IPS-20b (cell line): ENCODE results near the gene R3HDM4.

Experiments
- H3K27ac ChIP-seq: one replicate; pipeline ENCODE4 v1.5.1; 2013; ENCODE audit warnings: low read length
- H3K27me3 ChIP-seq: 2 replicates; pipeline ENCODE4 v1.6.1; 2013; ENCODE audit warnings: mild to moderate bottlenecking, low read length, inconsistent platforms; ENCODE audit not compliant: insufficient read depth
- H3K36me3 ChIP-seq: 2 replicates; pipeline ENCODE4 v1.6.1; 2013; ENCODE audit warnings: low read depth, mild to moderate bottlenecking, inconsistent platforms, low read length, moderate library complexity; ENCODE audit not compliant: insufficient read depth
- H3K4me1 ChIP-seq: 2 replicates; pipeline ENCODE4 v1.6.1; 2013; ENCODE audit warnings: mild to moderate bottlenecking, control low read depth, inconsistent platforms, low read length, moderate library complexity; ENCODE audit not compliant: insufficient read depth
- H3K4me3 ChIP-seq: 2 replicates; pipeline ENCODE4 v1.5.1; 2013; ENCODE audit warnings: mild to moderate bottlenecking, low read length, inconsistent platforms
- H3K9ac ChIP-seq: 2 replicates; pipeline ENCODE4 v1.6.1; 2013; ENCODE audit warnings: low read depth, mild to moderate bottlenecking, inconsistent platforms, low read length, moderate library complexity
- H3K9me3 ChIP-seq: 2 replicates; pipeline ENCODE4 v1.6.1; 2013; ENCODE audit warnings: mild to moderate bottlenecking, low read depth, low read length, inconsistent platforms; ENCODE audit not compliant: insufficient read depth

R3HDM4 gene

DNA sequence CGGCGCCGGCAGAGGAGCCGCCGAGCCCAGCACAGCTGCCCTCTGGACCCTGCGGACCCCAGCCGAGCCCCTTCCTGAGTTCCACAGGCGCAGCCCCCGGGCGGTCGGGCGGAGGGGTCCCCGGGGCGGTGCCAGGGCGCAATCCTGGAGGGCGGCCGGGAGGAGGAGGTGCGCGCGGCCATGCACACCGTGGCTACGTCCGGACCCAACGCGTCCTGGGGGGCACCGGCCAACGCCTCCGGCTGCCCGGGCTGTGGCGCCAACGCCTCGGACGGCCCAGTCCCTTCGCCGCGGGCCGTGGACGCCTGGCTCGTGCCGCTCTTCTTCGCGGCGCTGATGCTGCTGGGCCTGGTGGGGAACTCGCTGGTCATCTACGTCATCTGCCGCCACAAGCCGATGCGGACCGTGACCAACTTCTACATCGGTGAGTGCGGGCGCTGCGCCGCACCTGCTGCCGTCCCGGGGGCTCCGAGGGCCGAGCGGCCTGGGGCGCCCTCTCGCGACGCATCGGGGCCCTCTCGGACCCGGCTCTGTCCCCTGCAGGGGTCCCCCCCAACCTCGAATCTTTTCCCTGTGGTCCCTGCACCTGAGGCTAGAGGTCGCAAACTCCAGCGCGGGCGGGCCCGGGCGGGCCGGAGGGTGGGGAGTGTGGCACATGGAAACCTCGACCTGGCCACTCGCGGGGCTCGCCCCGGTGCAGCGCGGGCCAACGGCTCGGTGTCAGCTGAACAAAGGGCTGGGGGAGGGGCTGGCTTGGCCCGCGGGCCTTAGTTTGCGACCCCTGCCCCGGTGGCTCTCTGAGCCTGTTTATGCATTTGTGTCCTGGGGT is 4.5 kb upstream of the R3HDM4 start, which contains the start of gene KISS1R:
Gene KISS1R, plus strand, starts transcription at position 11 of the 829 bp plus-strand sequence. Its CDS starts 170 bp downstream, at position 181.
- H3K9ac ChIP-seq: no peak within 1 kb of the TSS
- H3K9me3 ChIP-seq: no peaks in the 10 kb centered on the region
- H3K4me1 ChIP-seq: no peaks in the 10 kb centered on the region
- peak within 1 kb of the TSS; percentile 69 for H3K4me3 ChIP-seq
- H3K36me3 ChIP-seq: no peaks in the 10 kb centered on the region
- peaks cover 79% of the 10 kb centered on the region for H3K27me3 ChIP-seq
- H3K27ac ChIP-seq: no peak within 1 kb of the TSS

GRCh38 chr19:916645-917322 is 3.8 kb upstream of the R3HDM4 start:
- Histone ChIP-seq H3K4me1 (no peaks in the 10 kb centered on the region), H3K27me3 (peaks cover 71% of the 10 kb centered on the region), H3K4me3 (peak overlapping the region; percentile 69), H3K9me3 (no peaks in the 10 kb centered on the region), H3K27ac (no peak overlapping the region), H3K9ac (no peak overlapping the region), H3K36me3 (no peaks in the 10 kb centered on the region)

DNA sequence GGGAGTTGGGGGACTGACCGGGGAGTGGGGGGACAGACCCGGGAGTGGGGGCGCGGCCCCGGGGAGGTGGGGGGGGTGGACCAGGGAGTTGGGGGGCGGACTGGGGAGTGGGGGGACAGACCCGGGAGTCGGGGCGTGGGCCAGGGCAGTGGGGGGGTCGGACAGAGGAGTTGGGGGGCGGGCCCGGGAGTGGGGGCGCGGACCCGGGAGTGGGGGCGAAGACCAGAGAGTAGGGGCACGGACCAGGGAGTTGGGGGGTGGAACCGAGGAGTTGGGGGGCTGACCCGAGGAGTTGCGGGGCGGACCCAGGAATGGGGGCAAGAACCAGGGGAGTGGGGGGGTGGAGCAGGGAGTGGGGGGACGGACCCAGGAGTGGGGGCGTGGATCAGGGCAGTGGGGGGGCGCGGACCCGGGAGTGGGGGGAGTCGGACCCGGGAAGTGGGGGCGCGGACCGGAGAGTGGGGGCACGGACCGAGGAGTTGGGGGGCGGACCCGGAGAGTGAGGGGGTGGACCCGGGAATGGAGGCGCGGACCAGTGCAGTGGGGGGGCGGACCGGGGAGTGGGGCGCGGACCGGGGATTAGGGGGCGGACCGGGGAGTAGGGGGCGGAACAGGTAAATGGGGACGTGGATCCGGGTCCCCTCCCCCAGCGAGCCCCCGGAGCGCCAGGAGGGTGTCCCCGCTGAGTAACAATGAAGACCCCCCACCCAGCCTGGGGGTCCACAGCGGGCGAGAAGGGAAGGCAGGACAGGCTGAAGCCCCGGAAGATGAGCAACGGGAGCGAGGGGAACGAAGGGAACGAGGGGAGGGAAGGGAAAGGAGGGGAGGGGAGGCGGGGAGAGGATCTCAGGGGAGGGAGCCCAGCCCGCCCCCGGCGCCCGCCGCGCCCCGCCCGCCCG is 589 bp downstream of the R3HDM4 start:
- H3K27me3 ChIP-seq: peaks cover 30% of the 10 kb centered on the region
- no peak overlapping the region for H3K27ac ChIP-seq
- H3K4me3 ChIP-seq: peak overlapping the region; percentile 78; the same call in 1 of the 2 replicates
- no peak overlapping the region for H3K9ac ChIP-seq
- no peaks in the 10 kb centered on the region for H3K36me3 ChIP-seq
- H3K9me3 ChIP-seq: no peaks in the 10 kb centered on the region
- H3K4me1 ChIP-seq: no peaks in the 10 kb centered on the region

DNA sequence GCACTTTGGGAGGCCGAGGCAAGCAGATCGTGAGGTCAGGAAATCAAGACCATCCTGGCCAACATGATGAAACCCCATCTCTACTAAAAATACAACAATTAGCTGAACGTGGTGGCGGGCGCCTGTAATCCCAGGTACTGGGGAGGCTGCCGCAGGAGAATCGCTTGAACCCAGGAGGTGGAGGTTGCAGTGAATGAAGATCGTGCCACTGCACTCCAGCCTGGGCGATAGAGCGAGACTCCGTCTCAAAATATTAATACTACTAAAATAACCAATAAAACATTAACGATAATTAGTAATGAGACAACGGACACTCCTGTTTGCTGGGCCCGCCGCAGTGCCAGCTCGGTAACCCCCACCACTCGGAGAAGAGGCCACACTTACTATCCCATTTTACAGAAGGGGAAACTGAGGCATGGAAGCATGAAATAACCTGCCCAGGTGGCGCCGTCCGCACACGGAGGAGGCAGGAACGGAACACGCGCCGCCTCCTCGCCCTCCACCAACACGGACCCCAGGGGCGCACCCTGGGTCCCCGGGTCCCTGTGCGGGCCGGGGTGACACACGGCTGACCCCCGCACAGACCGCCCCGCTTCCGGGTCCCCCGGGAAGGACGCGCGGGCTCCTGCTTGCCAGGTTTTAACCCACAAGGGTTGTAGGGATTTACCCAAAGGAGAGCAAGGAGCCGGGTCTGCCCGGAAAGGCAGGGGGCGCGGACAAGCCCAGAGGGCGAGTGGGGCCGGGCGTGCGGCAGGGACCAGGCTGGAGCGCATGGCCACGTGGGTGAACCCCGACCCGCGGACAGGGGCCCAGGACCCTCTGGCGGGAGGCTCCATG is 1.6 kb downstream of the R3HDM4 start:
- H3K27ac ChIP-seq: no peak overlapping the region
- H3K4me3 ChIP-seq: peak overlapping the region; percentile 11; the same call in 1 of the 2 replicates
- H3K9me3 ChIP-seq: no peaks in the 10 kb centered on the region
- H3K4me1 ChIP-seq: no peaks in the 10 kb centered on the region
- peaks cover 20% of the 10 kb centered on the region; the same call in 1 of the 2 replicates for H3K27me3 ChIP-seq
- H3K36me3 ChIP-seq: no peaks in the 10 kb centered on the region
- H3K9ac ChIP-seq: no peak overlapping the region

- Histone ChIP-seq H3K9me3 (no peaks in the 10 kb centered on the region), H3K4me1 (no peaks in the 10 kb centered on the region), H3K4me3 (no peak overlapping the region), H3K9ac (no peak overlapping the region), H3K27ac (no peak overlapping the region), H3K27me3 (no peaks in the 10 kb centered on the region), H3K36me3 (no peaks in the 10 kb centered on the region)
Measured at GRCh38 chr19:907183-907853, 5.7 kb downstream of the R3HDM4 start.

GRCh38 chr19:906480-906879 is 6.5 kb downstream of the R3HDM4 start:
- no peak overlapping the region for H3K9ac ChIP-seq
- no peaks in the 10 kb centered on the region for H3K9me3 ChIP-seq
- no peak overlapping the region for H3K4me3 ChIP-seq
- no peaks in the 10 kb centered on the region for H3K27me3 ChIP-seq
- H3K4me1 ChIP-seq: no peaks in the 10 kb centered on the region
- no peak overlapping the region for H3K27ac ChIP-seq
- no peaks in the 10 kb centered on the region for H3K36me3 ChIP-seq

DNA sequence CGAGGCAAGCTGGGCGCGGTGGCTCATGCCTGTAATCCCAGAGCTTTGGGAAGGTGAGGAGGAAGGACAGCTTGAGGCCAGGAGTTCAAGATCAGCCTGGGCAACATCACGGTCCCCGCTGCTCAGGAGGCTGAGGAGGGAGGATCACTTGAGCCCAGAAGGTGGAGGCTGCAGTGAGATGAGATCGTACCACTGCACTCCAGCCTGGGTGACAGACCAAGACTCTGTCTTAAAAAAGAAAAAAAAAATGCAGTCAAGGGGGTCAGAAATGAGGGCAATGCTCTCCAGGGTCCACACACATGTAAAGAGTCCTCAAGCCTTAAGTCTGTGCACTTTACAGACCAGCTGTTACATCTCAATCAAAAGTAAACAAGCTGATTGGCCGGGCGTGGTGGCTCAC is 8.5 kb downstream of the R3HDM4 start:
- no peak overlapping the region for H3K9ac ChIP-seq
- H3K27ac ChIP-seq: no peak overlapping the region
- no peaks in the 10 kb centered on the region for H3K27me3 ChIP-seq
- no peaks in the 10 kb centered on the region for H3K4me1 ChIP-seq
- no peaks in the 10 kb centered on the region for H3K9me3 ChIP-seq
- H3K4me3 ChIP-seq: no peak overlapping the region
- no peaks in the 10 kb centered on the region for H3K36me3 ChIP-seq

DNA sequence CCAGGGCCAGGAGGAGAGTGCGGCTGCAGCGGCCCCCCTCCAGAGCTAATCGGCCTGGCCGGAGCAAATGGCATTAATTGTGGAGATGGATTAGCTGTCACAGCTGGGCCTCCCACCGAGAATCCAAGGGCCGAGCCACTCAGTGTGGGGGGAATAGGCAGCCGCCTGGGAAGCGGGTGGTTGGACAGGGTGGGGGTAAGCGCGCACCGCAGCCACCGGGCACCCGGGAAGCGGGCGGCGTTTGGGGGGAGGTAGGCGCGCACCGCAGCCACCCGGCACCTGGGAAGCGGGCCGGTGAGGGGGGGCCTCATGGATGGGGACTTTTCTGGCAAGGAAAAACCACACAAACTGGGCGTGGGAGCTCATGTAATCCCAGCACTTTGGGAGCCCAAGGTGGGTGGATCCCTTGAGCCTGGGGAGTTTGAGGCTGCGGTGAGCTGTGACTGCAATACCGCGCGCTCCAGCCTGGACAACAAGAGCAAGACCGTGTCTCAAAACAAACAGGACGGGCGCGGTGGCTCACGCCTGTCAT is 9.7 kb downstream of the R3HDM4 start:
- no peak overlapping the region for H3K27ac ChIP-seq
- H3K9me3 ChIP-seq: no peaks in the 10 kb centered on the region
- H3K4me1 ChIP-seq: no peaks in the 10 kb centered on the region
- H3K9ac ChIP-seq: no peak overlapping the region
- no peaks in the 10 kb centered on the region for H3K27me3 ChIP-seq
- H3K4me3 ChIP-seq: no peak overlapping the region
- H3K36me3 ChIP-seq: 0 out of 2 replicates have a peak, but pooled peaks cover 11% of the 10 kb centered on the region

DNA sequence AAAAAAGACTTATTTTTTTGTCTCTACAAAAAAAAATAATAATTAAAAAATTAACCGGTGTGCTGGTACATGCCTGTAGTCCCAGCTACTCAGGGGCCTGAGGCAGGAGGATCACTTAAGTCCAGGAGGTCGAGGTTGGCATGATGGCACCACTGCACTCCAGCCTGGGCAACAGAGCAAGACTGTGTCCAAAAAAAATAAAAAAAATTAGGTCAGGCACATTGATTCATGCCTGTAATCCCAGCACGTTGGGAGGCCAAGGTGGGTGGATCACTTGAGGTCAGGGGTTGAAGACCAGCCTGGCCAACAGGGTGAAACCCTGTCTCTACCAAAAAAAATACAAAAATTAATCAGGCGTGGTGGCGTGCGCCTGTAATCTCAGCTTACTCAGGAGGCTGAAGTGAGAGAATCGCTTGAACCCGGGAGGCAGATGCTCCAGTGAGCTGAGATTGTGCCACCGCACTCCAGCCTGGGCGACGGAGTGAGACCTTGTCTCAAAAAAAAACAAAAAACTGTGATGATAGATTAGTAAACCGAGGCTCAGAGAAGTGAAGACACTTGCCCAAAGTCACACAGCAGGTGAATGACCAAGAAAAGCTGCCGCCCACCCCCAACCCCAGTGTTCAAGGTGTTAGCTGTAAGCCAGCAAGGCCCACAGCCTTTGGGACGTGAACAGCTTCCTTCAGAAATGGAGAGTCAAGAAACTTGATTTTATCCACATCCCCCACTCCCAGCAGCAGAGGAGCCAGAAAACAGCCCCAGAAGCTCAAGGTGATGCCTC is 10.4 kb downstream of the R3HDM4 start:
- Histone ChIP-seq H3K27ac (no peak overlapping the region), H3K4me3 (no peak overlapping the region), H3K9me3 (no peaks in the 10 kb centered on the region), H3K9ac (no peak overlapping the region), H3K27me3 (no peaks in the 10 kb centered on the region), H3K4me1 (no peaks in the 10 kb centered on the region), H3K36me3 (0 out of 2 replicates have a peak, but pooled peaks cover 11% of the 10 kb centered on the region)

DNA sequence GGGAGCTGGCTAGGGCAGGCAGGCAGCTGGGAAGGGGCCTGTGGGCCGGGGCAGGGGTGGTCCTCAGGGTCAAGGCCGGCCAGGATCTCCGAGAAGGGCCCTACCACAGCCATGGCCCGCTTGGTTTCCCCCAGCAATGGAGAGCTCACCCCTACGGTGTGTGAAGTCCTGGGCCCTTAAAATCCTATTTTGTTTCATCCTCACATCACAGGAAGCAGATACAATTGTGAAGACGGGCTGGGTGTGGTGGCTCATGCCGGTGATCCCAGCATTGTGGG is 11.0 kb downstream of the R3HDM4 start:
- Histone ChIP-seq H3K27ac (no peak overlapping the region), H3K9ac (no peak overlapping the region), H3K36me3 (peaks cover 15% of the 10 kb centered on the region; the same call in 1 of the 2 replicates), H3K4me1 (no peaks in the 10 kb centered on the region), H3K27me3 (no peaks in the 10 kb centered on the region), H3K4me3 (no peak overlapping the region), H3K9me3 (no peaks in the 10 kb centered on the region)
